CD14-positive monocyte (primary cell): ENCODE results near the gene NTN3. TPM values are rescaled to one million over a fixed set of nuclear protein-coding genes. Genes with fewer than 3 reads are reported as not detected.
A peak's percentile ranks its signal among the peaks of the same experiment; 100 is the strongest.

Experiments used
- DNase-seq, 3 donors: peaks; one replicate each; pipeline ENCODE4 v3.0.0-alpha.2; 2011 to 2022
- H2AFZ ChIP-seq: 2 replicates; pipeline ENCODE4 v1.6.0; 2012; ENCODE audit warnings: mild to moderate bottlenecking, low read depth, low read length, inconsistent platforms; ENCODE audit not compliant: insufficient read depth, poor library complexity, severe bottlenecking
- H3K27ac ChIP-seq, 2 donors: 1 replicate in 1 of 2; 2 replicates in 1 of 2; pipeline ENCODE4 v1.5.1; 2012 to 2013; ENCODE audit warnings: low read length in 2 of 2, control low read depth in 1 of 2, inconsistent platforms in 1 of 2, low read depth in 1 of 2, mild to moderate bottlenecking in 1 of 2
- H3K27me3 ChIP-seq, 2 donors: one replicate each; pipeline versions ENCODE4 v1.6.0 to v1.6.1; 2011 to 2013; ENCODE audit warnings: low read length in 2 of 2; ENCODE audit not compliant: control insufficient read depth in 2 of 2, insufficient read depth in 2 of 2
- H3K36me3 ChIP-seq, 2 donors: replicated peaks in 1 of 2; 1 replicate in 1 of 2; 2 replicates in 1 of 2; pipeline versions ENCODE4 v1.5.1 to v1.6.1; 2012 to 2013; ENCODE audit warnings: low read length in 2 of 2, control low read depth in 1 of 2, inconsistent platforms in 1 of 2, mild to moderate bottlenecking in 1 of 2; ENCODE audit not compliant: insufficient read depth in 2 of 2, control insufficient read depth in 1 of 2
- H3K4me1 ChIP-seq, 2 donors: 1 replicate in 1 of 2; 2 replicates in 1 of 2; pipeline versions ENCODE4 v1.5.1 to v1.6.1; 2012 to 2013; ENCODE audit warnings: low read length in 2 of 2, control low read depth in 1 of 2, inconsistent platforms in 1 of 2, mild to moderate bottlenecking in 1 of 2, moderate library complexity in 1 of 2; ENCODE audit not compliant: insufficient read depth in 2 of 2, control insufficient read depth in 1 of 2
- H3K4me2 ChIP-seq: replicated peaks from 2 replicates; pipeline ENCODE3; 2012; ENCODE audit warnings: low read length, moderate library complexity, mild to moderate bottlenecking; ENCODE audit not compliant: poor library complexity, severe bottlenecking; ENCODE audit errors: extremely low read depth
- H3K4me3 ChIP-seq, 3 experiments: fragments of 200-600 bp in 1 of 3; sonication (generic) in 1 of 3; replicated peaks in 1 of 3; 1 replicate in 2 of 3; 2 replicates in 1 of 3; pipeline ENCODE4 v1.5.1; 2011 to 2013; ENCODE audit warnings: low read length in 3 of 3, mild to moderate bottlenecking in 3 of 3, control low read depth in 2 of 3, low read depth in 2 of 3, inconsistent platforms in 1 of 3, moderate library complexity in 1 of 3
- H3K79me2 ChIP-seq: 2 replicates; pipeline ENCODE4 v1.6.0; 2012; ENCODE audit warnings: mild to moderate bottlenecking, control low read depth, inconsistent platforms, low read length, moderate library complexity; ENCODE audit not compliant: insufficient read depth
- H3K9ac ChIP-seq: 2 replicates; pipeline ENCODE4 v1.6.0; 2017; ENCODE audit warnings: low read length, mild to moderate bottlenecking; ENCODE audit not compliant: insufficient read depth, poor library complexity, severe bottlenecking
- H3K9me3 ChIP-seq, 2 donors: replicated peaks in 1 of 2; 1 replicate in 1 of 2; 2 replicates in 1 of 2; pipeline versions ENCODE4 v1.5.1 to v1.6.1; 2012 to 2013; ENCODE audit warnings: low read length in 2 of 2, control low read depth in 1 of 2; ENCODE audit not compliant: control insufficient read depth in 1 of 2, insufficient read depth in 1 of 2
- H4K20me1 ChIP-seq: 2 replicates; pipeline ENCODE4 v1.6.0; 2012; ENCODE audit warnings: mild to moderate bottlenecking, low read length, control low read depth, moderate library complexity; ENCODE audit not compliant: insufficient read depth
- H3K27ac Mint-ChIP-seq, 7 donors: one replicate each; pipeline ENCODE4 v1.8.0; 2020; ENCODE audit warnings: mild to moderate bottlenecking in 7 of 7, mixed read lengths in 7 of 7, moderate library complexity in 6 of 7, inconsistent platforms in 2 of 7
- H3K27me3 Mint-ChIP-seq, 3 donors: one replicate each; pipeline ENCODE4 v1.8.0; 2021 to 2022; ENCODE audit warnings: low read depth in 3 of 3, mild to moderate bottlenecking in 3 of 3, mixed read lengths in 3 of 3, moderate library complexity in 3 of 3, inconsistent platforms in 1 of 3
- H3K36me3 Mint-ChIP-seq, 2 donors: one replicate each; pipeline ENCODE4 v1.8.0; 2020; ENCODE audit warnings: mixed read lengths in 2 of 2, inconsistent platforms in 1 of 2, mild to moderate bottlenecking in 1 of 2
- H3K4me1 Mint-ChIP-seq: one replicate; pipeline ENCODE4 v1.8.0; 2020; ENCODE audit warnings: mild to moderate bottlenecking, mixed read lengths
- H3K4me3 Mint-ChIP-seq, 2 donors: one replicate each; pipeline ENCODE4 v1.8.0; 2020; ENCODE audit warnings: mild to moderate bottlenecking in 2 of 2, mixed read lengths in 2 of 2, moderate library complexity in 1 of 2
- H3K9me3 Mint-ChIP-seq, 7 donors: one replicate each; pipeline ENCODE4 v1.8.0; 2020 to 2022; ENCODE audit warnings: mixed read lengths in 7 of 7, mild to moderate bottlenecking in 6 of 7, moderate library complexity in 6 of 7, inconsistent platforms in 2 of 7
- CTCF ChIP-seq: fragments of 200-600 bp; IDR thresholded peaks from one replicate; pipeline ENCODE4 v1.8.0; 2022; ENCODE audit warnings: antibody characterized with exemption, mild to moderate bottlenecking
- WGBS: methylation state at CpG from one replicate; pipeline ENCODE4 v1.1.5; 2013; ENCODE audit warnings: missing lambda C conversion rate; ENCODE audit not compliant: insufficient coverage; 5-methylcytosine and 5-hydroxymethylcytosine counted together
- intact Hi-C, 2 donors: fragments of 100-400 bp; cut with micrococcal nuclease; formaldehyde crosslinking; loops; one replicate each; pipeline versions ENCODE4 v1.15.0 to v1.15.1; 2023
- polyA plus RNA-seq, 3 donors: library from polyadenylated mRNA; depleted of rRNA in 1 of 3; unstranded in 2 of 3; stranded (reverse) in 1 of 3; fragments of 300-500 nt in 2 of 3; fragments of >200 nt in 1 of 3; fragmentation: Illumina TruSeq in 2 of 3; gene quantifications; 1 replicate in 2 of 3; 2 replicates in 1 of 3; pipeline ENCODE4 v1.2.3, GENCODE V29; 2012 to 2021

Gene NTN3
- polyA plus RNA-seq, 3 donors = not detected

- peaks cover 45% of the 10 kb centered on the region for H3K79me2 ChIP-seq
- peak overlapping the region; percentile 84 to 94 for H3K4me3 Mint-ChIP-seq
- H3K4me1 ChIP-seq = peaks cover 20 to 28% of the 10 kb centered on the region in 2 donors
- H3K27me3 ChIP-seq = no peaks in the 10 kb centered on the region
- peaks cover 13 to 21% of the 10 kb centered on the region in 2 donors for H3K36me3 Mint-ChIP-seq
- no peaks in the 10 kb centered on the region for H4K20me1 ChIP-seq
- peak; percentile 2 for TF ChIP-seq CTCF
- peak overlapping the region in 1 of 2 donors; percentile 10 for H3K27ac ChIP-seq
- H3K4me1 Mint-ChIP-seq = peaks cover 31% of the 10 kb centered on the region
- peak overlapping the region; percentile 94 for H3K4me2 ChIP-seq
- peaks cover 4 to 14% of the 10 kb centered on the region in 2 donors for H3K36me3 ChIP-seq
- H3K9ac ChIP-seq = peak overlapping the region; percentile 77
- intact Hi-C loops = loop anchor here (5.0 to 10.0 kb wide), 5 partner anchors 32 to 88 kb away; partner anchors contain the start of genes ABCA3 (in 1 of the 2), NTN3 (in 1 of the 2), TBC1D24 (in 1 of the 2) and TEDC2 (in 1 of the 2)
- WGBS = 2% methylated on average over 43 of the region's 46 CpGs
- H3K27ac Mint-ChIP-seq = peak overlapping the region in 3 of 7 donors; percentile 17 to 68 (median 22)
- H3K9me3 Mint-ChIP-seq = no peaks in the 10 kb centered on the region
- H2AFZ ChIP-seq = peak overlapping the region; percentile 99
- H3K9me3 ChIP-seq = no peaks in the 10 kb centered on the region
- H3K4me3 ChIP-seq = peak overlapping the region; percentile 52 to 94 (median 79)
- peak in 1 of 3 donors; percentile 1 for DNase-seq
- peaks cover 0 to 2% (median 0%) of the 10 kb centered on the region in 3 donors for H3K27me3 Mint-ChIP-seq
Measured at GRCh38 chr16:2429771-2430663, 41.1 kb upstream of the NTN3 start.

- 100% methylated on average over 4 of the region's 6 CpGs for WGBS
- H3K4me1 Mint-ChIP-seq = peaks cover 30% of the 10 kb centered on the region
- DNase-seq = no peak
Measured at GRCh38 chr16:2432286-2432685, 38.8 kb upstream of the NTN3 start.

More at GRCh38 chr16:2432286-2432685, 38.8 kb upstream of the NTN3 start:
- Histone ChIP-seq H3K27ac (no peak overlapping the region), H4K20me1 (no peaks in the 10 kb centered on the region), H3K4me1 (peaks cover 20 to 28% of the 10 kb centered on the region in 2 donors), H3K9me3 (no peaks in the 10 kb centered on the region), H2AFZ (no peak overlapping the region), H3K9ac (no peak overlapping the region), H3K79me2 (peaks cover 52% of the 10 kb centered on the region), H3K27me3 (no peaks in the 10 kb centered on the region), H3K36me3 (peaks cover 17 to 32% of the 10 kb centered on the region in 2 donors), H3K4me2 (no peak overlapping the region), H3K4me3 (no peak overlapping the region)
- TF ChIP-seq CTCF = no peak
- peak overlapping the region in 1 of 7 donors; percentile 3 for H3K27ac Mint-ChIP-seq
- no peak overlapping the region for H3K4me3 Mint-ChIP-seq
- H3K9me3 Mint-ChIP-seq = no peaks in the 10 kb centered on the region
- peaks cover 29 to 40% of the 10 kb centered on the region in 2 donors for H3K36me3 Mint-ChIP-seq
- intact Hi-C loops = loop anchor here in 1 of 2 donors (10.0 kb wide), 1 partner anchor 73 kb away; no protein-coding TSS in a partner anchor
- H3K27me3 Mint-ChIP-seq = peaks cover 0 to 2% (median 0%) of the 10 kb centered on the region in 3 donors
